Loucy (cell line): ENCODE data around the gene CTRB2.

Experiments used
- H2AFZ ChIP-seq: fragments of 200-600 bp; sonication (generic); 2 replicates; pipeline ENCODE4 v1.6.0; 2016; ENCODE audit warnings: antibody characterized with exemption, mild to moderate bottlenecking, low read length, moderate library complexity
- H3F3A ChIP-seq: fragments of 200-600 bp; 2 replicates; pipeline ENCODE4 v1.6.0; 2016; ENCODE audit warnings: antibody characterized with exemption, low read depth, mild to moderate bottlenecking
- H3K27me3 ChIP-seq: fragments of 200-600 bp; sonication (generic); 2 replicates; pipeline ENCODE4 v1.6.1; 2014; ENCODE audit warnings: low read length, mild to moderate bottlenecking; ENCODE audit not compliant: insufficient read depth, poor library complexity, severe bottlenecking
- H3K36me3 ChIP-seq: fragments of 200-600 bp; sonication (generic); 2 replicates; pipeline ENCODE4 v1.6.1; 2016; ENCODE audit warnings: low read length; ENCODE audit not compliant: insufficient read depth
- H3K4me1 ChIP-seq: fragments of 200-600 bp; sonication (generic); 2 replicates; pipeline ENCODE4 v1.5.1; 2014; ENCODE audit warnings: low read length, mild to moderate bottlenecking; ENCODE audit not compliant: insufficient read depth, poor library complexity, severe bottlenecking
- H3K4me2 ChIP-seq: fragments of 200-600 bp; sonication (generic); 2 replicates; pipeline ENCODE4 v1.6.0; 2014; ENCODE audit warnings: antibody characterized with exemption, low read length, low read depth, mild to moderate bottlenecking; ENCODE audit not compliant: poor library complexity, severe bottlenecking
- H3K4me3 ChIP-seq: fragments of 200-600 bp; sonication (generic); 2 replicates; pipeline ENCODE4 v1.5.1; 2014; ENCODE audit warnings: low read length, mild to moderate bottlenecking, mixed read lengths; ENCODE audit not compliant: poor library complexity, severe bottlenecking
- H3K79me2 ChIP-seq: fragments of 200-600 bp; sonication (generic); 2 replicates; pipeline ENCODE4 v1.6.1; 2014; ENCODE audit warnings: low read length; ENCODE audit not compliant: insufficient read depth
- H3K9ac ChIP-seq: fragments of 200-600 bp; sonication (generic); 2 replicates; pipeline ENCODE4 v1.6.0; 2014; ENCODE audit warnings: mild to moderate bottlenecking, low read depth, low read length, moderate library complexity; ENCODE audit not compliant: poor library complexity, severe bottlenecking
- H3K9me2 ChIP-seq: fragments of 200-600 bp; sonication (generic); replicated peaks from 2 replicates; pipeline ENCODE4 v1.6.1; 2016; ENCODE audit warnings: low read depth, low read length, mixed read lengths
- H3K9me3 ChIP-seq: fragments of 200-600 bp; sonication (generic); 2 replicates; pipeline ENCODE4 v1.6.1; 2014; ENCODE audit warnings: mild to moderate bottlenecking, antibody characterized with exemption, low read length, low read depth; ENCODE audit not compliant: insufficient read depth
- H4K20me1 ChIP-seq: fragments of 200-600 bp; sonication (generic); 2 replicates; pipeline ENCODE4 v1.6.0; 2014; ENCODE audit warnings: antibody characterized with exemption, low read length, mild to moderate bottlenecking; ENCODE audit not compliant: insufficient read depth, poor library complexity, severe bottlenecking
- CTCF ChIP-seq: fragments of 200-600 bp; sonication (generic); conservative IDR thresholded peaks from 2 replicates; pipeline ENCODE4 v1.5.1; 2014; ENCODE audit warnings: mild to moderate bottlenecking, antibody characterized with exemption, low read length
- EZH2phosphoT487 ChIP-seq: fragments of 200-600 bp; IDR thresholded peaks from 2 replicates; pipeline ENCODE4 v1.6.1; 2018; ENCODE audit warnings: antibody characterized with exemption, mild to moderate bottlenecking, moderate library complexity, borderline replicate concordance

The CTRB2 gene

GRCh38 chr16:75222271-75222783 is 15.4 kb upstream of the CTRB2 start:
- no peaks in the 10 kb centered on the region for H3K9me3 ChIP-seq
- no peaks in the 10 kb centered on the region for H3K9me2 ChIP-seq
- H3K4me3 ChIP-seq: no peak overlapping the region
- no peak overlapping the region for H2AFZ ChIP-seq
- no peaks in the 10 kb centered on the region for H4K20me1 ChIP-seq
- no peaks in the 10 kb centered on the region for H3K79me2 ChIP-seq
- no peak overlapping the region for H3K9ac ChIP-seq
- no peaks in the 10 kb centered on the region for H3F3A ChIP-seq
- H3K4me1 ChIP-seq: no peaks in the 10 kb centered on the region
- H3K4me2 ChIP-seq: no peak overlapping the region
- no peak for TF ChIP-seq CTCF
- no peak for TF ChIP-seq EZH2phosphoT487
- no peaks in the 10 kb centered on the region for H3K27me3 ChIP-seq
- H3K36me3 ChIP-seq: no peaks in the 10 kb centered on the region

GRCh38 chr16:75219838-75220237 is 12.9 kb upstream of the CTRB2 start:
- Histone ChIP-seq H3K36me3 (no peaks in the 10 kb centered on the region), H3K9me2 (no peaks in the 10 kb centered on the region), H3K4me1 (no peaks in the 10 kb centered on the region), H3K79me2 (no peaks in the 10 kb centered on the region), H3K27me3 (no peaks in the 10 kb centered on the region), H4K20me1 (no peaks in the 10 kb centered on the region), H3K9ac (no peak overlapping the region), H3K4me3 (peak overlapping the region; percentile 37), H3K9me3 (no peaks in the 10 kb centered on the region), H3F3A (no peaks in the 10 kb centered on the region), H2AFZ (peak overlapping the region; percentile 64; the same call in 1 of the 2 replicates), H3K4me2 (peak overlapping the region; percentile 53)
- TF ChIP-seq EZH2phosphoT487 (no peak), CTCF (no peak)

GRCh38 chr16:75219088-75219487 is 12.1 kb upstream of the CTRB2 start:
- Histone ChIP-seq H4K20me1 (no peaks in the 10 kb centered on the region), H3K9me3 (no peaks in the 10 kb centered on the region), H3K4me1 (no peaks in the 10 kb centered on the region), H3K9me2 (no peaks in the 10 kb centered on the region), H3K79me2 (no peaks in the 10 kb centered on the region), H2AFZ (no peak overlapping the region), H3K4me2 (no peak overlapping the region), H3K27me3 (no peaks in the 10 kb centered on the region), H3K4me3 (no peak overlapping the region), H3K9ac (no peak overlapping the region), H3K36me3 (no peaks in the 10 kb centered on the region), H3F3A (no peaks in the 10 kb centered on the region)
- TF ChIP-seq EZH2phosphoT487 (no peak), CTCF (no peak)
